ENCODE results near the gene PDZD2. TPM values are rescaled to one million over a fixed set of nuclear protein-coding genes. Genes with fewer than 3 reads are reported as not detected.

PDZD2 gene
- polyA plus RNA-seq, 3 donors = 0.10 TPM; not detected in 2

GRCh38 chr5:31911291-31912265 is 272.6 kb downstream of the PDZD2 start:
- no peak for DNase-seq
- no peak overlapping the region for H3K4me3 Mint-ChIP-seq
- H3K36me3 Mint-ChIP-seq = no peaks in the 10 kb centered on the region
- Histone ChIP-seq H3K9me3 (replicated peaks in 1 of 2; ENCODE audit: control insufficient read depth in 1 of 2, insufficient read depth in 1 of 2, low read length in 2 of 2) (no peaks in the 10 kb centered on the region), H3K4me1 (ENCODE audit: control insufficient read depth in 1 of 2, insufficient read depth in 2 of 2, low read length in 2 of 2) (no peaks in the 10 kb centered on the region), H3K27me3 (ENCODE audit: control insufficient read depth in 2 of 2, insufficient read depth in 2 of 2, low read length in 2 of 2) (no peaks in the 10 kb centered on the region), H3K36me3 (replicated peaks in 1 of 2; ENCODE audit: control insufficient read depth in 1 of 2, insufficient read depth in 2 of 2, low read length in 2 of 2) (no peaks in the 10 kb centered on the region), H3K9ac (ENCODE audit: insufficient read depth, low read length, poor library complexity, severe bottlenecking) (no peak overlapping the region), H2AFZ (ENCODE audit: insufficient read depth, low read depth, low read length, poor library complexity, severe bottlenecking) (no peak overlapping the region), H3K4me2 (replicated peaks; ENCODE audit: extremely low read depth, low read length, poor library complexity, severe bottlenecking) (no peak overlapping the region), H3K79me2 (ENCODE audit: insufficient read depth, low read length) (no peaks in the 10 kb centered on the region), H3K27ac (ENCODE audit: low read depth in 1 of 2, low read length in 2 of 2) (no peak overlapping the region), H4K20me1 (ENCODE audit: insufficient read depth, low read length) (no peaks in the 10 kb centered on the region), H3K4me3 (replicated peaks in 1 of 3; ENCODE audit: low read depth in 2 of 3, low read length in 3 of 3) (no peak overlapping the region)
- peaks cover 0 to 5% (median 0%) of the 10 kb centered on the region in 7 donors for H3K9me3 Mint-ChIP-seq
- H3K4me1 Mint-ChIP-seq = no peaks in the 10 kb centered on the region
- H3K27ac Mint-ChIP-seq = no peak overlapping the region
- 97% methylated on average over 7 of the region's 15 CpGs for WGBS (ENCODE audit: insufficient coverage)
- TF ChIP-seq CTCF (IDR thresholded peaks at IDR 0.05) = no peak
- intact Hi-C loops (cut with micrococcal nuclease) = no loop called here
- peaks cover 2 to 3% (median 2%) of the 10 kb centered on the region in 3 donors for H3K27me3 Mint-ChIP-seq (ENCODE audit: low read depth in 3 of 3)

GRCh38 chr5:31913808-31914207 is 274.9 kb downstream of the PDZD2 start:
- H3K36me3 Mint-ChIP-seq = no peaks in the 10 kb centered on the region
- Histone ChIP-seq H3K9ac (ENCODE audit: insufficient read depth, low read length, poor library complexity, severe bottlenecking) (no peak overlapping the region), H3K4me2 (replicated peaks; ENCODE audit: extremely low read depth, low read length, poor library complexity, severe bottlenecking) (no peak overlapping the region), H2AFZ (ENCODE audit: insufficient read depth, low read depth, low read length, poor library complexity, severe bottlenecking) (no peak overlapping the region), H3K9me3 (replicated peaks in 1 of 2; ENCODE audit: control insufficient read depth in 1 of 2, insufficient read depth in 1 of 2, low read length in 2 of 2) (no peaks in the 10 kb centered on the region), H3K4me1 (ENCODE audit: control insufficient read depth in 1 of 2, insufficient read depth in 2 of 2, low read length in 2 of 2) (no peaks in the 10 kb centered on the region), H3K27me3 (ENCODE audit: control insufficient read depth in 2 of 2, insufficient read depth in 2 of 2, low read length in 2 of 2) (no peaks in the 10 kb centered on the region), H3K4me3 (replicated peaks in 1 of 3; ENCODE audit: low read depth in 2 of 3, low read length in 3 of 3) (no peak overlapping the region), H3K27ac (ENCODE audit: low read depth in 1 of 2, low read length in 2 of 2) (no peak overlapping the region), H3K36me3 (replicated peaks in 1 of 2; ENCODE audit: control insufficient read depth in 1 of 2, insufficient read depth in 2 of 2, low read length in 2 of 2) (no peaks in the 10 kb centered on the region), H3K79me2 (ENCODE audit: insufficient read depth, low read length) (no peaks in the 10 kb centered on the region), H4K20me1 (ENCODE audit: insufficient read depth, low read length) (no peaks in the 10 kb centered on the region)
- 83% methylated on average over 1 of the region's 2 CpGs for WGBS (ENCODE audit: insufficient coverage)
- intact Hi-C loops (cut with micrococcal nuclease) = no loop called here
- DNase-seq = no peak
- peaks cover 0 to 3% (median 2%) of the 10 kb centered on the region in 3 donors for H3K27me3 Mint-ChIP-seq (ENCODE audit: low read depth in 3 of 3)
- TF ChIP-seq CTCF (IDR thresholded peaks at IDR 0.05) = no peak
- peaks cover 0 to 3% (median 0%) of the 10 kb centered on the region in 7 donors for H3K9me3 Mint-ChIP-seq
- H3K4me1 Mint-ChIP-seq = no peaks in the 10 kb centered on the region
- no peak overlapping the region for H3K4me3 Mint-ChIP-seq
- no peak overlapping the region for H3K27ac Mint-ChIP-seq

Measured in CD14-positive monocyte (primary cell).